Measurements from ENCODE around the gene INTS15. TPM values are rescaled to one million over a fixed set of nuclear protein-coding genes. Genes with fewer than 3 reads are reported as not detected.

Gene INTS15
- total RNA-seq, 1 experiment from 2014 or later: 22.7 TPM

GRCh38 chr7:6545398-6546126, 44.3 kb upstream of the INTS15 start:
- H3K4me2 ChIP-seq (ENCODE audit: low read length): no peak overlapping the region
- H3K4me3 ChIP-seq (ENCODE audit: low read length): no peak overlapping the region
- H2AFZ ChIP-seq (ENCODE audit: low read length): no peak overlapping the region
- H3K27me3 ChIP-seq (ENCODE audit: low read length): no peaks in the 10 kb centered on the region
- intact Hi-C loops (cut with micrococcal nuclease): no loop called here
- no peaks in the 10 kb centered on the region for H3K4me1 ChIP-seq (ENCODE audit: insufficient read depth, low read length)
- no TSS peak for BruUV-seq (replicated peaks)
- CTCF ChIA-PET: no interaction called here
- DNase-seq: no peak
- ATAC-seq: no peak
- no peak overlapping the region for H3K27ac ChIP-seq (ENCODE audit: low read length)
- H3K36me3 ChIP-seq (ENCODE audit: low read depth, low read length): no peaks in the 10 kb centered on the region
- no peaks in the 10 kb centered on the region for H4K20me1 ChIP-seq (ENCODE audit: low read length)
- POLR2A ChIA-PET (ENCODE audit: unreplicated experiment): no interaction called here
- H3K9me3 ChIP-seq (ENCODE audit: low read length): no peaks in the 10 kb centered on the region
- no peaks in the 10 kb centered on the region for H3K9me2 ChIP-seq (replicated peaks; ENCODE audit: low read length)
- H3F3A ChIP-seq (ENCODE audit: low read length, unreplicated experiment): no peaks in the 10 kb centered on the region
- no peaks in the 10 kb centered on the region for H3K79me2 ChIP-seq (ENCODE audit: low read length)
- no peak overlapping the region for H3K9ac ChIP-seq (ENCODE audit: low read length)
- TF ChIP-seq EZH2 (IDR thresholded peaks at IDR 0.05; ENCODE audit: low read length, unreplicated experiment): no peak
- no peak for TF ChIP-seq CTCF (conservative IDR thresholded peaks at IDR 0.05; ENCODE audit: low read depth, low read length)
- TF ChIP-seq EZH2phosphoT487 (IDR thresholded peaks at IDR 0.05; ENCODE audit: borderline replicate concordance, low read length): no peak

GRCh38 chr7:6546498-6547251, 43.1 kb upstream of the INTS15 start:
- no peak overlapping the region for H3K4me2 ChIP-seq (ENCODE audit: low read length)
- H3K4me1 ChIP-seq (ENCODE audit: insufficient read depth, low read length): no peaks in the 10 kb centered on the region
- no peaks in the 10 kb centered on the region for H3K27me3 ChIP-seq (ENCODE audit: low read length)
- H3K9me3 ChIP-seq (ENCODE audit: low read length): no peaks in the 10 kb centered on the region
- no peaks in the 10 kb centered on the region for H3K79me2 ChIP-seq (ENCODE audit: low read length)
- H3K9me2 ChIP-seq (replicated peaks; ENCODE audit: low read length): no peaks in the 10 kb centered on the region
- H3F3A ChIP-seq (ENCODE audit: low read length, unreplicated experiment): no peaks in the 10 kb centered on the region
- TF ChIP-seq CTCF (conservative IDR thresholded peaks at IDR 0.05; ENCODE audit: low read depth, low read length): no peak
- no peak for TF ChIP-seq EZH2phosphoT487 (IDR thresholded peaks at IDR 0.05; ENCODE audit: borderline replicate concordance, low read length)
- no peak for TF ChIP-seq EZH2 (IDR thresholded peaks at IDR 0.05; ENCODE audit: low read length, unreplicated experiment)
- no peak overlapping the region for H3K27ac ChIP-seq (ENCODE audit: low read length)
- ATAC-seq (peak; percentile 79), DNase-seq (peak; percentile 43)
- ChIA-PET POLR2A (ENCODE audit: unreplicated experiment) (no interaction called here), CTCF (interaction anchor here (0.6 kb wide), 1 partner anchor 157 kb away, joined by 3 read pairs; no protein-coding TSS in a partner anchor)
- no peak overlapping the region for H3K4me3 ChIP-seq (ENCODE audit: low read length)
- H2AFZ ChIP-seq (ENCODE audit: low read length): peak overlapping the region; percentile 57
- H4K20me1 ChIP-seq (ENCODE audit: low read length): no peaks in the 10 kb centered on the region
- intact Hi-C loops (cut with micrococcal nuclease): no loop called here
- BruUV-seq (replicated peaks): no TSS peak
- H3K9ac ChIP-seq (ENCODE audit: low read length): no peak overlapping the region
- no peaks in the 10 kb centered on the region for H3K36me3 ChIP-seq (ENCODE audit: low read depth, low read length)

DNA sequence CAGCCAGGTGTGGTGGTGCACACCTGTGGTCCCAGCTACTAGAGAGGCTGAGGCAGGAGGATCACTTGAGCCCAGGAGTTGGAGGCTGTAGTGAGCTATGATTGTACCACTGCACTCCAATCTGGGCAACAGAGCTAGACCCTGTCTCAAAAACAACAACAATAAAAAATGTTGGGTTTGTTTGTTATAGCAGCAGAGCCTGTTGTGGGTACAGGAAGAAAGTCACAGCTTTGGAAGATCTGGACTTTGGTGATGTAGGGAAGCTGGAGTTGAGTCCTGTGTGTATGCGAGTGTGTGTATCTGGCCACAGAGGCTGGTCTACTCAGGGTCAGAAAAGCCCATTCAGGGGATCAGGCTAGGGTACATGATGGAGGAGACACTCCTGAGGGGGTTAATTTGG, 42.4 kb upstream of the INTS15 start:
- Histone ChIP-seq H3K9me3 (ENCODE audit: low read length) (no peaks in the 10 kb centered on the region), H3K36me3 (ENCODE audit: low read depth, low read length) (no peaks in the 10 kb centered on the region), H3K4me1 (ENCODE audit: insufficient read depth, low read length) (no peaks in the 10 kb centered on the region), H3K9ac (ENCODE audit: low read length) (no peak overlapping the region), H3K79me2 (ENCODE audit: low read length) (no peaks in the 10 kb centered on the region), H3K27ac (ENCODE audit: low read length) (no peak overlapping the region), H2AFZ (ENCODE audit: low read length) (no peak overlapping the region), H3K9me2 (replicated peaks; ENCODE audit: low read length) (no peaks in the 10 kb centered on the region), H3F3A (ENCODE audit: low read length, unreplicated experiment) (no peaks in the 10 kb centered on the region), H3K4me3 (ENCODE audit: low read length) (no peak overlapping the region), H4K20me1 (ENCODE audit: low read length) (no peaks in the 10 kb centered on the region), H3K27me3 (ENCODE audit: low read length) (no peaks in the 10 kb centered on the region), H3K4me2 (ENCODE audit: low read length) (no peak overlapping the region)
- no peak for TF ChIP-seq EZH2 (IDR thresholded peaks at IDR 0.05; ENCODE audit: low read length, unreplicated experiment)
- TF ChIP-seq EZH2phosphoT487 (IDR thresholded peaks at IDR 0.05; ENCODE audit: borderline replicate concordance, low read length): no peak
- no peak for TF ChIP-seq CTCF (conservative IDR thresholded peaks at IDR 0.05; ENCODE audit: low read depth, low read length)
- DNase-seq (no peak), ATAC-seq (no peak)
- no TSS peak for BruUV-seq (replicated peaks)
- intact Hi-C loops (cut with micrococcal nuclease): no loop called here
- ChIA-PET POLR2A (ENCODE audit: unreplicated experiment) (no interaction called here), CTCF (no interaction called here)

Data from PC-3 (cell line).